Kidney (tissue), 14 donors: ENCODE results near the gene FAM20C. TPM values are rescaled to one million over a fixed set of nuclear protein-coding genes. Genes with fewer than 3 reads are reported as not detected.

Experiments used
- DNase-seq, 5 donors: peaks; one replicate each; pipeline ENCODE4 v3.0.0-alpha.2; 2013 to 2020
- FAIRE-seq: peaks from 2 replicates; lab custom pipeline; 2012; peaks lifted over from hg19 to GRCh38; lab: Jason Lieb, UNC
- H3K27ac ChIP-seq, 2 donors: one replicate each; pipeline ENCODE4 v1.7.0; 2013; ENCODE audit warnings: low read depth in 2 of 2, low read length in 2 of 2, inconsistent platforms in 1 of 2
- H3K27me3 ChIP-seq: one replicate; pipeline ENCODE4 v1.7.1; 2013; ENCODE audit warnings: low read length, inconsistent platforms; ENCODE audit not compliant: control insufficient read depth, insufficient read depth
- H3K36me3 ChIP-seq, 3 donors: one replicate each; pipeline versions ENCODE4 v1.7.0 to v1.7.1; 2013; ENCODE audit warnings: low read length in 3 of 3, control low read depth in 1 of 3, inconsistent platforms in 1 of 3; ENCODE audit not compliant: insufficient read depth in 3 of 3, control insufficient read depth in 2 of 3
- H3K4me1 ChIP-seq, 3 donors: one replicate each; pipeline versions ENCODE4 v1.7.0 to v1.7.1; 2013; ENCODE audit warnings: low read length in 3 of 3, inconsistent platforms in 1 of 3, low read depth in 1 of 3; ENCODE audit not compliant: control insufficient read depth in 2 of 3, insufficient read depth in 2 of 3
- H3K4me3 ChIP-seq, 3 donors: one replicate each; pipeline versions ENCODE4 v1.7.0 to v1.8.1; 2013; ENCODE audit warnings: low read length in 3 of 3, control low read depth in 1 of 3, inconsistent platforms in 1 of 3
- H3K9ac ChIP-seq, 3 donors: one replicate each; pipeline versions ENCODE4 v1.7.0 to v1.7.1; 2013; ENCODE audit warnings: low read length in 3 of 3, control low read depth in 1 of 3, inconsistent platforms in 1 of 3
- H3K9me3 ChIP-seq, 3 donors: one replicate each; pipeline versions ENCODE4 v1.7.0 to v1.7.1; 2013; ENCODE audit warnings: low read length in 3 of 3, control low read depth in 1 of 3, inconsistent platforms in 1 of 3; ENCODE audit not compliant: control insufficient read depth in 2 of 3, insufficient read depth in 1 of 3
- intact Hi-C: fragments of 100-400 bp; cut with DNase I; formaldehyde crosslinking; loops from one replicate; pipeline ENCODE4 v1.11.1; 2022
- polyA plus RNA-seq: library from polyadenylated mRNA; stranded (reverse); fragments of 350-450 nt; fragmentation: Illumina TruSeq; extraction: RNeasy Lipid Tissue Mini Kit (QIAGEN cat#74804); gene quantifications from one replicate; pipeline ENCODE4 v1.2.3, GENCODE V29; 2014; ENCODE audit warnings: low read depth, low replicate concordance; ENCODE audit not compliant: insufficient read depth
- total RNA-seq: library from RNA; stranded (reverse); fragmentation: NEBNext Ultra II Directional; extraction: Animal tissue kit (Norgen Biotek cat#: 25700); gene quantifications from one replicate; pipeline ENCODE4 v1.2.1, GENCODE V29; 2021
- TF ChIP-seq, protein P1 (sequence below): IDR thresholded peaks from 3 replicates; pipeline ENCODE4 v1.5.1; 2012; ENCODE audit warnings: mild to moderate bottlenecking, moderate library complexity, borderline replicate concordance; ENCODE audit not compliant: insufficient read depth; ENCODE audit errors: extremely low read depth
- donor health status: control.
- donor health status: control.
- donor health status: control.
- donor health status: control.
- donor health status: control.
- donor health status: DM: yes; HTN: yes; CAD: no.
- donor health status: Normal renal cell carcinoma (clear cell type).

Gene FAM20C
- total and polyA plus RNA-seq, 2 donors from 2014 or later: 84.9 to 114 TPM

DNA sequence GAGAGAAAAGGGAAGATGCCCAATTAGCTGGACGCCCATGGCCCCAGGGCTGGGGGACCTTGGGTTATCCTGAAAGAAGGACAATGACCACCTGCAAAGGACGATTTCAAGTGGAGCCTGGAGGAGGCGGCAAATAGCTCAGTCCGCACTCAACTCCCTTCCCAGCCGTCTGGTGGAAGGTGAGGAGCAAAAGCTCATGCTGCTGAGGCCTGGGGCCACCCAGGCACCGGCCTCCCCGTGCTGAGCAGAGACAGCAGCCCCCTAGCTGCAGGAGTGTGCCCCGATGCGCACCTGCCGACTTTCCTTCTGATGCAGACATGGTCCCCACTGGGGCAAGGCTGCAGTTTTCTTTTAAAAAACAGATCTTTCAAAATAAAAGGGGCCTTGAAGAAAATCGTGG lies 7.9 kb downstream of the FAM20C start:
- no peaks in the 10 kb centered on the region for H3K27me3 ChIP-seq
- H3K4me1 ChIP-seq: peaks cover 0 to 28% (median 22%) of the 10 kb centered on the region in 3 donors
- no peak for FAIRE-seq
- TF ChIP-seq, protein P1, sequence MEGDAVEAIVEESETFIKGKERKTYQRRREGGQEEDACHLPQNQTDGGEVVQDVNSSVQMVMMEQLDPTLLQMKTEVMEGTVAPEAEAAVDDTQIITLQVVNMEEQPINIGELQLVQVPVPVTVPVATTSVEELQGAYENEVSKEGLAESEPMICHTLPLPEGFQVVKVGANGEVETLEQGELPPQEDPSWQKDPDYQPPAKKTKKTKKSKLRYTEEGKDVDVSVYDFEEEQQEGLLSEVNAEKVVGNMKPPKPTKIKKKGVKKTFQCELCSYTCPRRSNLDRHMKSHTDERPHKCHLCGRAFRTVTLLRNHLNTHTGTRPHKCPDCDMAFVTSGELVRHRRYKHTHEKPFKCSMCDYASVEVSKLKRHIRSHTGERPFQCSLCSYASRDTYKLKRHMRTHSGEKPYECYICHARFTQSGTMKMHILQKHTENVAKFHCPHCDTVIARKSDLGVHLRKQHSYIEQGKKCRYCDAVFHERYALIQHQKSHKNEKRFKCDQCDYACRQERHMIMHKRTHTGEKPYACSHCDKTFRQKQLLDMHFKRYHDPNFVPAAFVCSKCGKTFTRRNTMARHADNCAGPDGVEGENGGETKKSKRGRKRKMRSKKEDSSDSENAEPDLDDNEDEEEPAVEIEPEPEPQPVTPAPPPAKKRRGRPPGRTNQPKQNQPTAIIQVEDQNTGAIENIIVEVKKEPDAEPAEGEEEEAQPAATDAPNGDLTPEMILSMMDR: no peak
- H3K9ac ChIP-seq: no peak overlapping the region
- peaks cover 0 to 60% (median 32%) of the 10 kb centered on the region in 3 donors for H3K36me3 ChIP-seq
- intact Hi-C loops: no loop called here
- H3K9me3 ChIP-seq: no peaks in the 10 kb centered on the region
- H3K4me3 ChIP-seq: no peak overlapping the region
- DNase-seq: no peak
- H3K27ac ChIP-seq: no peak overlapping the region

DNA sequence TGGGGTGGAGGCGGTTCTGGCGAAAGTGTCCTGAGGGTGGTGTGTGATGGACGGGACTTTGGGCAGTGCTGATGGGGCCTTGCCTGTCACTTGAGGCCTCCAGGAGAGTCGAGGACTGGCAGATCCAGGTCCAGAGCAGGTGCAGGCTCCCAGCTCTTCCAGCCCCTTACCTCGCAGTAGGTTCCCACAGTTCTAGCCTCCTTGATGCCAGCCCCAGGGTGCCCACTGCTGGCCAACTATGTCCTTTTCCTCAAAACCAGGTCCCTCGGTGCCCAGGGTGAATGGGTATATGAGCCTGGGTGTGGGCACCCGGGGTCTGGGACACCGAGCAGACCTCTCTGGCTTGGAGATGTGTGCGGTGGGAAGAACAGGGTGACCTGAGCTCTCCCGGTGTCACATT lies 8.3 kb downstream of the FAM20C start:
- DNase-seq: no peak
- no peak for FAIRE-seq
- intact Hi-C loops: no loop called here
- Histone ChIP-seq H3K9ac (no peak overlapping the region), H3K4me3 (no peak overlapping the region), H3K36me3 (peaks cover 0 to 56% (median 29%) of the 10 kb centered on the region in 3 donors), H3K27ac (no peak overlapping the region), H3K9me3 (no peaks in the 10 kb centered on the region), H3K27me3 (no peaks in the 10 kb centered on the region), H3K4me1 (peaks cover 0 to 25% (median 22%) of the 10 kb centered on the region in 3 donors)
- TF ChIP-seq, protein P1: no peak

DNA sequence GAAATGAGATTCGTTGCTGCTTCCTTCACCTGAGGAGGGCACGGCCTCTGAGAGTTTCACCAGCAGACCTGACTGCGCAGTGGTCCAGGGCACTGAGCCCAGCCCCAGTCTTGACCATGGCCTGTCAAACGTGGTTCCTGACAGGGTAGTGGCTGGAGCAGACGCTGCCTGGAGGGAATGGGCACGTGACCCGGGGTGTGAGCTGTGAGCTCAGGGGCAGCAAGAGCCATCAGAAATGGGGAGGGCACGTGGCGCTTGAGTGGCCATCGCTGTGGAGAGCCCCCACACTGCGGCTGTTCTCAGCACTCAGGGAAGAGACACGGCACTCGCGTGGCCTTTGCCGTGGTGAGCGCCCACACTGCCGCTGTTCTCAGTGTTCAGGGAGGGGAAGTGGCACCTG lies 12.0 kb downstream of the FAM20C start:
- Histone ChIP-seq H3K4me3 (no peak overlapping the region), H3K27me3 (no peaks in the 10 kb centered on the region), H3K9ac (no peak overlapping the region), H3K4me1 (peaks cover 0 to 5% (median 2%) of the 10 kb centered on the region in 3 donors), H3K9me3 (no peaks in the 10 kb centered on the region), H3K27ac (no peak overlapping the region), H3K36me3 (peaks cover 4 to 36% (median 13%) of the 10 kb centered on the region in 3 donors)
- TF ChIP-seq, protein P1: no peak
- intact Hi-C loops: no loop called here
- DNase-seq (no peak), FAIRE-seq (no peak)
